Keratinocyte (primary cell): ENCODE results near the gene HNRNPH1.

ENCODE experiments used
- CTCF ChIP-seq, 3 experiments: IDR thresholded peaks in 1 of 3; conservative IDR thresholded peaks in 1 of 3; optimal IDR thresholded peaks in 1 of 3; 2 replicates in 2 of 3; 3 replicates in 1 of 3; pipeline versions ENCODE3 to v1.5.1; 2011; ENCODE audit warnings: low read length in 3 of 3, mild to moderate bottlenecking in 3 of 3, moderate library complexity in 2 of 3, control low read depth in 1 of 3, inconsistent platforms in 1 of 3; ENCODE audit not compliant: insufficient read depth in 2 of 3; ENCODE audit errors: extremely low read depth in 1 of 3
- EZH2 ChIP-seq: IDR thresholded peaks from one replicate; pipeline ENCODE4 v1.6.1; 2012; ENCODE audit warnings: inconsistent platforms, mild to moderate bottlenecking, low read length, moderate library complexity

GRCh38 chr5:179610903-179611265 is 12.6 kb downstream of the HNRNPH1 start:
- TF ChIP-seq CTCF (optimal IDR thresholded peaks at IDR 0.05 in 1 of 3, IDR thresholded peaks at IDR 0.05 in 1 of 3, conservative IDR thresholded peaks at IDR 0.05 in 1 of 3; ENCODE audit: extremely low read depth in 1 of 3, insufficient read depth in 2 of 3, low read length in 3 of 3): no peak
- no peak for TF ChIP-seq EZH2
